ENCODE data around the gene ZNRD2. TPM values are rescaled to one million over a fixed set of nuclear protein-coding genes. Genes with fewer than 3 reads are reported as not detected.
"Not testable (repeated sequence)": the region's sequence is repeated elsewhere in the genome, so short reads cannot be mapped to it uniquely, and the experiment has no call there.

Gene ZNRD2, protein sequence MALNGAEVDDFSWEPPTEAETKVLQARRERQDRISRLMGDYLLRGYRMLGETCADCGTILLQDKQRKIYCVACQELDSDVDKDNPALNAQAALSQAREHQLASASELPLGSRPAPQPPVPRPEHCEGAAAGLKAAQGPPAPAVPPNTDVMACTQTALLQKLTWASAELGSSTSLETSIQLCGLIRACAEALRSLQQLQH
- 115 TPM for polyA plus RNA-seq (2012; ENCODE audit: insufficient read depth, insufficient read length)

GRCh38 chr11:65569973-65570918 is at the start of gene ZNRD2:
ZNRD2 (plus strand) TSS chr11:65570477; CDS start chr11:65570492, 15 bp downstream.
- peak; percentile 96 for DNase-seq (ENCODE audit: low read depth, low spot score)
- peak within 1 kb of the TSS; percentile 94 for H3K4me3 ChIP-seq (ENCODE audit: low read length)

DNA sequence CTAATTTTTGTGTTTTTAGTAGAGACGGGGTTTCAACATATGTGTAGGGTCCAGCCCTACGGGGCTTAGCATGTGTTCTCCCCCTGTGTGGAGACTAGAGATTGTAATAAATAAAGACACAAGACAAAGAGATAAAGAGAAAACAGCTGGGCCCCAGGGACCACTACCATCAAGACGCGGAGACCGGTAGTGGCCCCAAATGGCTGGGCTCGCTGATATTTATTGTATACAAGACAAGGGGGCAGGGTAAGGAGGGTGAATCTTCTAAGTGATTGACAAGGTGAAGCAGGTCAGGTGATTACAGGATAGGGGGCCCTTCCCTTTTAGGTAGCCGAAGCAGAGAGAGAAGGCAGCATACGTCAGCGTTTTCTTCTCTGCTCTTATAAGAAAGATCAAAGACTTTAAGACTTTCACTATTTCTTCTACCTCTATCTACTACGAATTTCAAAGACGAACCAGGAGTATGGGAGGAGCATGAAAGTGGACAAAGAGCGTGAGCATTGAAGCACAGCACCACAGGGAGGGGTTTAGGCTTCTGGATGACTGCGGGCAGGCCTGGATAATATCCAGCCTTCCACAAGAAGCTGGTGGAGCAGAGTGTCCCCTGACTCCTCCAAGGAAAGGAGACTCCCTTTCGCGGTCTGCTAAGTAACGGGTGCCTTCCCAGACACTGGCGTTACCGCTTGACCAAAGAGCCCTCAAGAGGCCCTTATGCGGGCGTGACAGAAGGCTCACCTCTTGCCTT is 48.3 kb upstream of the ZNRD2 start:
- not testable (repeated sequence) for H3K4me3 ChIP-seq (ENCODE audit: low read length); DNase-seq (ENCODE audit: low read depth, low spot score)

DNA sequence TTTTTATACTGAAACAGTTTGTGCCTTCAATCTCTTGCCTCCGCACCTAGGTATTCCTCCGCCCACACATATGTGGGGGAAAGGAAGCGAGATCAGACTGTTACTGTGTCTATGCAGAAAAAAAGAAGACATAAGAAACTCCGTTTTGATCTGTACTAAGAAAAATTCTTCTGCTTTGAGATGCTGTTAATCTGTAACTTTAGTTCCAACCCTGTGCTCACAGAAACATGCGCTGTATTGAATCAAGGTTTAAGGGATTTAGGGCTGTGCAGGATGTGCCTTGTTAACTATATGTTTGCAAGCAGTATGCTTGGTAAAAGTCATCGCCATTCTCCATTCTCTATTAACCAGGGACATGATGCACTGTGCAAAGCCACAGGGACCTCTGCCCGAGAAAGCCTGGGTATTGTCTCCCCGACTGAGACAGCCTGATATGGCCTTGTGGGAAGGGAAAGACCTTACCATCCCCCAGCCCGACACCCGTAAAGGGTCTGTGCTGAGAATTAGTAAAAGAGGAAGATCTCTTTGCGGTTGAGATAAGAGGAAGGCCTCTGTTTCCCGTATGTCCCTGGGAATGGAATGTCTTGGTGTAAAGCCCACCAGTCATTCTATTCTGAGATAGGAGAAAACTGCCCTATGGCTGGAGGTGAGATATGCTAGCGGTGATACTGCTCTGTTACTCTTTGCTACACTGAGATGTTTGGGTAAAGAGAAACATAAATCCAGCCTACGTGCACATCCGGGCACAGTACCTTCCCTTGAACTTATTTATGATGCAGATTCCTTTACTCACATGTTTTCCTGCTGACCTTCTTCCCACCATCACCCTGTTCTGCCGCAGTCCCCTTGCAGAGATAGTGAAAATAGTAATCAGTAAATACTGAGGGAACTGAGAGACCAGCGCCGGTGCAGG is 47.3 kb upstream of the ZNRD2 start:
- H3K4me3 ChIP-seq (ENCODE audit: low read length); DNase-seq (ENCODE audit: low read depth, low spot score): not testable (repeated sequence)

GRCh38 chr11:65523631-65523968 is 46.7 kb upstream of the ZNRD2 start:
- DNase-seq (ENCODE audit: low read depth, low spot score); H3K4me3 ChIP-seq (ENCODE audit: low read length): not testable (repeated sequence)

DNA sequence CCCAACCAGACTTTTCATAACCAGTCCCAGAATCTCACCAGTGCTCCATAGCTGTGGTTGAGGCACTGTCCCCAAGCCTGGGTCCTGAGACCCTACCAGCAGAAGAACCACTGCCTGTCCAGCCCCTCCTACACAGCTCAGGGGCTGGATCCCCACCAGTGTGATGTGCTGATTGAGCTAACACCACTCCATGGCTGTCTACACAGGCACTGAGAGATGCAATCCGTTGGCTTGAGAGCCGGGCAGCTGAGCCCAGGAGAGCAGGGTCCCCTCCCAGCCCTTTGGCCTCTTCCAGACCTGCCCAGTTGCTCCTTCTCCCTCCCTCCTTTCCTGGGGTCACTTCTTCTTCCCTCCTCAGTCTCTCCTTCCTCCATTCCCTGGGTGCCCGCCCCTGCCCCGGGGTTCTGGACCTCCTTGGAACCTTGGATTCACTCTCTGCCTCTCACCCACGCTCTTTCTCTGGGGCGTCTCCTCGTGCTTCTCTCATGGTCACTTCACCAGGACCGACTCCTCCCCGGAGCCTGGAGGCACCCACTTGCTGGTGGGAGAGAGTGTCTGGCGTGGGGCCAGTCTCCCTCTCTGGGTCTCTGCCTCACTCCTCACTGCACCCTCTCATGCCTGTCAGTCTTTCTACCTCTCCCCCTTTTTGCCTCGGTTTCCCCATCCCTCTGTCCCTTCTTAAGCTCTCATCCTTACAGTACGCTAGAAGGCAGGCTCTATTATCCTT is 46.1 kb upstream of the ZNRD2 start:
- peak overlapping the region; percentile 40 for H3K4me3 ChIP-seq (ENCODE audit: low read length)
- no peak for DNase-seq (ENCODE audit: low read depth, low spot score)

- no peak for DNase-seq (ENCODE audit: low read depth, low spot score)
- peak within 1 kb of the TSS; percentile 77 for H3K4me3 ChIP-seq (ENCODE audit: low read length)
Observed at GRCh38 chr11:65524741-65525545, 45.3 kb upstream of the ZNRD2 start, which contains the start of gene SCYL1. SCYL1 (plus strand) TSS chr11:65525083; CDS start chr11:65525154, 71 bp downstream.

DNA sequence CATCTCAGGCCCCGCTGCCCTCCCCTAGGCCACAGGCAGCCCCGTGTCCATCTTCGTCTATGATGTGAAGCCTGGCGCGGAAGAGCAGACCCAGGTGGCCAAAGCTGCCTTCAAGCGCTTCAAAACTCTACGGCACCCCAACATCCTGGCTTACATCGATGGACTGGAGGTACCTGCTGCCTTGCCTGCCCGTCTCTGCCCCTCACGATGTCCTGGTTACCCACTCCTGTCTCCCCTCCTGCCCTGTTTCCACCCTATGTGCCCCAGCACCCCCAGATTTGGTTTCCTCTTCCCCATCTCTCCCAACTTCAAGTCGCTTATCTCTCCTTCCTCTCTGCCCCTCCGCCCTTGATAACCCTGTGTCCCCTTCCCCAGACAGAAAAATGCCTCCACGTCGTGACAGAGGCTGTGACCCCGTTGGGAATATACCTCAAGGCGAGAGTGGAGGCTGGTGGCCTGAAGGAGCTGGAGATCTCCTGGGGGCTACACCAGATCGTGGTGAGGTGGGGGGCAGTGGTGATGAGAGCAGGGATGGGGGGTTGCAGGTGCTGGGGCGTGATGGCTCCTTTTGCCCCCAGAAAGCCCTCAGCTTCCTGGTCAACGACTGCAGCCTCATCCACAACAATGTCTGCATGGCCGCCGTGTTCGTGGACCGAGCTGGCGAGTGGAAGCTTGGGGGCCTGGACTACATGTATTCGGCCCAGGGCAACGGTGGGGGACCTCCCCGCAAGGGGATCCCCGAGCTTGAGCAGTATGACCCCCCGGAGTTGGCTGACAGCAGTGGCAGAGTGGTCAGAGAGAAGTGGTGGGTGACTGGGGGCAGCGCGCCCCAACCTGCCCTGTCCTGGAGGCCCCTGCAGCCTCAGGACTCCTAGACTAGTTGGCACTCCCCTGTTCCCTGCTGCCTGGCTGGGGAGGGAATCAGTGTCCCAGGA is 44.5 kb upstream of the ZNRD2 start:
- no peak for DNase-seq (ENCODE audit: low read depth, low spot score)
- peak overlapping the region; percentile 77 for H3K4me3 ChIP-seq (ENCODE audit: low read length)

GRCh38 chr11:65526744-65527143 is 43.5 kb upstream of the ZNRD2 start:
- DNase-seq (ENCODE audit: low read depth, low spot score) = no peak
- no peak overlapping the region for H3K4me3 ChIP-seq (ENCODE audit: low read length)

- no peak for DNase-seq (ENCODE audit: low read depth, low spot score)
- no peak overlapping the region for H3K4me3 ChIP-seq (ENCODE audit: low read length)
Observed at GRCh38 chr11:65528819-65529350, 41.4 kb upstream of the ZNRD2 start.

DNA sequence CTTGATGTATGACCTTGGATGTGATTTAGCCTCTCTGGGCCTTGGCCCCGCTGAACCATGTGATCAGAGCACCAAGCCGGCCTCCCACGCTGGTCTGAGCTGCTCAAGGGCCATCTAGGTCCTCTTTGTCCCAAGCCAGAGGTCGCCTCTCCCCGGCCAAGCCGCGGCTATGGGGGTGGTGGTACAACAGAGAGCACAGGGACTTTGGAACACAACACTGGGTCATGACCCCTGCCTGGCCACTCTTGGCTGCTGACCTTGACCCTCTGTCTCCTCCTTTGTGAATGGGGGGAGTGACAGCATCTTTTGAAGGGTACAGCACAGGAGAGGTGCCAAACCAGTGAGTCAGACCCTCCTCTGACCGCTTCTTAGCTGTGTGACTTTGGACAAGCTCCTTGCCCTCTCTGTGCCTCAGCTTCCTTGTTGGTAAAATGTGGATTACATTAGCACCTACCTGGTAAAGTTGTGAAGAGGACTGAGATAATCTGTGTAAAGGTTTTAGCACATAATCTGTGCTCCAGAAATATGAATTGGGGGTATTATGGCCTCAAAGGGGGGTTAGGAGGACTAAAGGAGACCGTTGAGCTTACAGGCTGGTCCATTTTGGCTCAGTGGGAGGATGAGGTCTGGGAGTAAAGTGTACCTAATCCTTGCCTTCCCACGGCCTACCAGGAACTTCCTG is 40.7 kb upstream of the ZNRD2 start:
- no peak for DNase-seq (ENCODE audit: low read depth, low spot score)
- H3K4me3 ChIP-seq (ENCODE audit: low read length) = no peak overlapping the region

DNA sequence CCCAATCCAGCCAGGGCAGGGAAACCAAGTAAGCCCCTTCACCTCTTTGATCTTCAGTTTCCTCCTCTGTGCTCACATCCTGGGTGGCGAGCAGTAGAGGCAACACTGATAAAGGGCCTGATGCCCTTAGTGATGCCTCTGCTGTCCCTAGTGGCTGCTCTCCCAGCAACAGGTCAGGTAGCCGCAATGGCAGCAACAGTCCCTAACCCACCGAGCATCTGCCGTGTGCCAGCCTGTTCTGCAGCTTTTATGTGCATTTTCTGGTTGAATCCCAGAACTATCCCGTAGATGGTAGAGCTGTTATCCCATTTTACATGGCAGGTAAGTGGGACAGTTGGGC is 40.1 kb upstream of the ZNRD2 start:
- peak; percentile 55 for DNase-seq (ENCODE audit: low read depth, low spot score)

GRCh38 chr11:65532388-65533064 is 37.8 kb upstream of the ZNRD2 start:
- H3K4me3 ChIP-seq (ENCODE audit: low read length) = no peak overlapping the region
- no peak for DNase-seq (ENCODE audit: low read depth, low spot score)

More for the DNA sequence above, 40.1 kb upstream of the ZNRD2 start:
- no peak overlapping the region for H3K4me3 ChIP-seq (ENCODE audit: low read length)

DNA sequence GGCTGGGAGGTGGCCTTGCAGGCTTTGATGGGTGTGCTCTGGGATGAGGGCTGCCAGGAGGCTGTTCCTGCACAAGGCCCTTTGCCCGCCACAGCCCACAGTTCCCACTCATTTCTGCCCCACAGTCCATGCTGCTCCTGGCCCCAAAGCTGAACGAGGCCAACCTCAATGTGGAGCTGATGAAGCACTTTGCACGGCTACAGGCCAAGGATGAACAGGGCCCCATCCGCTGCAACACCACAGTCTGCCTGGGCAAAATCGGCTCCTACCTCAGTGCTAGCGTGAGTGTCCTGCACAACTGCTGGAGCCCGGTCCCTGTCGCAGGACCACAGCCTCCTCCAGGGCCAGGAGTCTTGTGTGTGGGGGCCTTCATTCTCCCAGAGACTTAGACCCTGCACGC is 35.2 kb upstream of the ZNRD2 start:
- no peak for DNase-seq (ENCODE audit: low read depth, low spot score)
- H3K4me3 ChIP-seq (ENCODE audit: low read length) = no peak overlapping the region

DNA sequence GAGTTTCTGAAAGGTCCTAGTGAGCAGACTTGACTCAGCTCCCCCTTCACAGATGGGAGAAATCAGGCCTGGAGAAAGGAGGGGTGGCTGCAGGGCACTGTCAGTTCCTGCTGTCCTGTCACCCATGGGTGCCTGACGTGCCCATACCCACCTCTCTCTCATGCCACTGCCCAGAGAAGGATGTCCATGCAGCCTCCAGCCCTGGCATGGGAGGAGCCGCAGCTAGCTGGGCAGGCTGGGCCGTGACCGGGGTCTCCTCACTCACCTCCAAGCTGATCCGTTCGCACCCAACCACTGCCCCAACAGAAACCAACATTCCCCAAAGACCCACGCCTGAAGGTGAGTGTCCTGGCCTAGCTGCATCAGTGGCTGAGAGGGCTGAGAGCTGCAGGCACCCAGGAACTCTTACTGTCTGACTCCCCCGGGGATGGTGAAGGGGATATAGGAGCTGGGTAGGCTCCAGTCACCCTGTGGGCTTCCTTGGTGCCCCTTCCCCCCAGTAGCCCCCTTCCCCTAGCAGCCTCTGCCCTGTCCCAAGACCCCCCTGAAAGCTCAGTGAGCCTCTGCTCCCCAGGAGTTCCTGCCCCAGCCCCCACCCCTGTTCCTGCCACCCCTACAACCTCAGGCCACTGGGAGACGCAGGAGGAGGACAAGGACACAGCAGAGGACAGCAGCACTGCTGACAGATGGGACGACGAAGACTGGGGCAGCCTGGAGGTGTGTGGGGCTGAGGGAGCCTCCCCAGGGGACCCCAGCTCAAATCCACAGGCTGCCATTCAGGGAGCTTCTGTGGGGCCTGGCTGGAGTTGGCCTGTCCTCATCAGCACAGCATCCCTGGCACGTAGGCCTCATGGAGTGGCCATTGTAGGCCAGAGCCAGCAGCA is 33.6 kb upstream of the ZNRD2 start:
- no peak overlapping the region for H3K4me3 ChIP-seq (ENCODE audit: low read length)
- no peak for DNase-seq (ENCODE audit: low read depth, low spot score)
